K562 (cell line): ENCODE data around the gene TXNL4A. TPM values are rescaled to one million over a fixed set of nuclear protein-coding genes. Genes with fewer than 3 reads are reported as not detected.

Source experiments
- ATAC-seq: fragments of 200-7000 bp; cut with Tn5 transposase; 3 replicates; pipeline ENCODE4 v1.9.1; 2020; ENCODE audit warnings: moderate library complexity
- BruUV-seq: library from RNA; stranded (reverse); fragments of 400-500 nt; replicated peaks from 2 replicates; lab custom pipeline; 2021; lab: Mats Ljungman, UMichigan
- CTCF ChIA-PET: fragments of 300-600 bp; formaldehyde crosslinking; extraction: SDS; loops from one replicate; lab custom pipeline; 2021; ENCODE audit warnings: low intra/inter-chr PET ratio; lab: Yijun Ruan, JAX
- POLR2A ChIA-PET: fragments of 300-600, 350-650 bp; sonication (Branson Sonifier 250); formaldehyde crosslinking; extraction: SDS; loops from one replicate; lab custom pipeline; 2021; ENCODE audit warnings: antibody characterized with exemption, inconsistent platforms; lab: Yijun Ruan, JAX
- DNase-seq, 4 experiments: peaks; one replicate each; pipeline versions ENCODE4 v3.0.0 to v3.0.0-alpha.2; 2011 to 2018; ENCODE audit warnings: low spot score in 3 of 4, mixed read lengths in 3 of 4; ENCODE audit errors: extremely low read depth in 1 of 4
- FAIRE-seq: peaks from 2 replicates; lab custom pipeline; 2011; peaks lifted over from hg19 to GRCh38; lab: Jason Lieb, UNC
- H2AFZ ChIP-seq: 2 replicates; pipeline ENCODE4 v1.6.0; 2011; ENCODE audit warnings: low read depth, low read length, control low read depth, inconsistent platforms
- H3K27ac ChIP-seq: fragments of 200-600 bp; 3 replicates; pipeline ENCODE4 v1.8.0; 2011; ENCODE audit warnings: low read depth, mild to moderate bottlenecking, control low read depth, inconsistent platforms, low read length, moderate library complexity, mixed read lengths; ENCODE audit errors: extremely low read depth
- H3K27me3 ChIP-seq, 2 experiments: fragments of 300-600 bp in 1 of 2; 2 replicates in 1 of 2; 3 replicates in 1 of 2; pipeline versions ENCODE4 v1.6.0 to v1.8.0; 2011; ENCODE audit warnings: inconsistent platforms in 2 of 2, low read length in 2 of 2, mild to moderate bottlenecking in 1 of 2, mixed read lengths in 1 of 2, moderate library complexity in 1 of 2; ENCODE audit not compliant: control insufficient read depth in 2 of 2, insufficient read depth in 2 of 2
- H3K36me3 ChIP-seq: fragments of 300-600 bp; 3 replicates; pipeline ENCODE4 v1.8.0; 2011; ENCODE audit warnings: mild to moderate bottlenecking, low read length, inconsistent platforms; ENCODE audit not compliant: control insufficient read depth, insufficient read depth
- H3K4me1 ChIP-seq, 2 experiments: fragments of 200-600 bp in 1 of 2; replicated peaks in 1 of 2; 2 replicates in 1 of 2; 3 replicates in 1 of 2; pipeline versions ENCODE4 v1.5.1 to v1.8.0; 2011; ENCODE audit warnings: inconsistent platforms in 2 of 2, low read length in 2 of 2, mild to moderate bottlenecking in 1 of 2, mixed read lengths in 1 of 2, moderate library complexity in 1 of 2; ENCODE audit not compliant: control insufficient read depth in 2 of 2, insufficient read depth in 2 of 2
- H3K4me2 ChIP-seq: 2 replicates; pipeline ENCODE4 v1.6.1; 2011; ENCODE audit warnings: low read length, control low read depth, inconsistent platforms, mixed read lengths; ENCODE audit not compliant: insufficient read depth
- H3K4me3 ChIP-seq: fragments of 200-600 bp; sonication (generic), shearing (Covaris generic); 2 replicates; pipeline ENCODE4 v1.5.1; 2016; ENCODE audit warnings: control low read depth, inconsistent platforms
- H3K79me2 ChIP-seq: fragments of 200-600 bp; 3 replicates; pipeline ENCODE4 v1.8.0; 2011; ENCODE audit warnings: low read length, inconsistent platforms; ENCODE audit not compliant: control insufficient read depth, insufficient read depth
- H3K9ac ChIP-seq, 2 experiments: 2 replicates each; pipeline versions ENCODE4 v1.6.0 to v1.6.1; 2011; ENCODE audit warnings: low read depth in 2 of 2, low read length in 2 of 2, control low read depth in 1 of 2, inconsistent platforms in 1 of 2, mild to moderate bottlenecking in 1 of 2, mixed read lengths in 1 of 2; ENCODE audit not compliant: insufficient read depth in 1 of 2
- H3K9me1 ChIP-seq: one replicate; pipeline ENCODE4 v1.6.0; 2011; ENCODE audit warnings: inconsistent platforms, mild to moderate bottlenecking, low read length, moderate library complexity; ENCODE audit not compliant: control insufficient read depth, insufficient read depth
- H3K9me3 ChIP-seq: replicated peaks from 2 replicates; pipeline ENCODE4 v1.5.1; 2011; ENCODE audit warnings: low read depth, low read length, inconsistent platforms; ENCODE audit not compliant: control insufficient read depth, insufficient read depth
- H4K20me1 ChIP-seq: replicated peaks from 2 replicates; pipeline ENCODE4 v1.6.1; 2011; ENCODE audit warnings: low read length, inconsistent platforms, mixed read lengths; ENCODE audit not compliant: control insufficient read depth, insufficient read depth
- CBFB ChIP-seq: sonication (generic); formaldehyde crosslinking; IDR thresholded peaks from 2 replicates; pipeline ENCODE4 v1.4.0; 2020; ENCODE audit warnings: mild to moderate bottlenecking, missing genetic modification reagents
- PHB ChIP-seq: fragments of 250-450 bp; sonication (Bioruptor Pico); IDR thresholded peaks from 2 replicates; pipeline ENCODE4 v1.5.0; 2021
- SRSF7 ChIP-seq: fragments of 200-400 bp; formaldehyde crosslinking; optimal IDR thresholded peaks from 2 replicates; pipeline ENCODE3; 2017; ENCODE audit warnings: mild to moderate bottlenecking, low read depth, low read length
- TAL1 ChIP-seq: fragments of 450-650 bp; IDR thresholded peaks from 2 replicates; pipeline ENCODE4 v1.6.1; 2016; ENCODE audit warnings: mild to moderate bottlenecking
- ZFPM2 ChIP-seq: fragments of 250-450 bp; sonication (Bioruptor Pico); IDR thresholded peaks from 2 replicates; pipeline ENCODE4 v1.5.1; 2022; ENCODE audit warnings: mild to moderate bottlenecking
- WGBS: fragments of 100-300 bp; shearing (Covaris generic); methylation state at CpG from one replicate; pipeline ENCODE4 v1.1.6; 2016; ENCODE audit warnings: low coverage, mixed read lengths; ENCODE audit not compliant: insufficient coverage; ENCODE audit errors: missing lambda C conversion rate; 5-methylcytosine and 5-hydroxymethylcytosine counted together
- in situ Hi-C: fragments of 300-500 bp; cut with MboI; formaldehyde crosslinking; loops from 4 replicates; pipeline ENCODE4 v1.15.0; 2018; ENCODE audit warnings: inconsistent platforms, mixed read lengths
- intact Hi-C: fragments of 100-400 bp; cut with micrococcal nuclease; formaldehyde crosslinking; loops from 2 replicates; pipeline ENCODE4 v1.14.2; 2022
- polyA plus RNA-seq, 8 experiments: library from polyadenylated mRNA; depleted of rRNA in 4 of 8; stranded (reverse) in 5 of 8; unstranded in 3 of 8; fragments of >200 nt; fragmentation: Nextera tagmentation in 2 of 8; fragmentation: Illumina TruSeq in 1 of 8; extraction: Ambion mirVana in 2 of 8; extraction: Trizol in 1 of 8; gene quantifications; 2 replicates each; pipeline versions ENCODE4 v1.2.1 to v1.2.3, GENCODE V29; 2011 to 2014; ENCODE audit warnings: inconsistent platforms in 1 of 8, missing spikeins in 1 of 8
- total RNA-seq, 7 experiments: library from RNA; depleted of rRNA in 6 of 7; stranded (reverse); fragments of >200 nt in 6 of 7; fragmentation: Illumina TruSeq in 2 of 7; extraction: Trizol in 2 of 7; gene quantifications; 2 replicates each; pipeline versions ENCODE4 v1.2.1 to v1.2.3, GENCODE V29; 2011 to 2021; ENCODE audit warnings: low replicate concordance in 1 of 7
- TF ChIP-seq, protein P1 (sequence below): fragments of 250-450 bp; sonication (Bioruptor Pico); IDR thresholded peaks from 2 replicates; pipeline ENCODE4 v1.4.0; 2020
- TF ChIP-seq, protein P2 (sequence below), 2 experiments: fragments of 450-650 bp; IDR thresholded peaks; 2 replicates each; pipeline ENCODE4 v1.6.1; 2016; ENCODE audit warnings: mild to moderate bottlenecking in 2 of 2, borderline replicate concordance in 1 of 2, low read depth in 1 of 2, moderate library complexity in 1 of 2
- TF ChIP-seq, protein P3 (sequence below): sonication (generic); formaldehyde crosslinking; IDR thresholded peaks from 2 replicates; pipeline ENCODE4 v1.8.0; 2023; ENCODE audit warnings: mild to moderate bottlenecking, missing genetic modification reagents

The TXNL4A gene
- total and polyA plus RNA-seq, 9 of the 15 experiments (the other 6 are each of a cell fraction or from before 2014, with no cell fraction given) = 27.0 to 132 (median 87.5) TPM

DNA sequence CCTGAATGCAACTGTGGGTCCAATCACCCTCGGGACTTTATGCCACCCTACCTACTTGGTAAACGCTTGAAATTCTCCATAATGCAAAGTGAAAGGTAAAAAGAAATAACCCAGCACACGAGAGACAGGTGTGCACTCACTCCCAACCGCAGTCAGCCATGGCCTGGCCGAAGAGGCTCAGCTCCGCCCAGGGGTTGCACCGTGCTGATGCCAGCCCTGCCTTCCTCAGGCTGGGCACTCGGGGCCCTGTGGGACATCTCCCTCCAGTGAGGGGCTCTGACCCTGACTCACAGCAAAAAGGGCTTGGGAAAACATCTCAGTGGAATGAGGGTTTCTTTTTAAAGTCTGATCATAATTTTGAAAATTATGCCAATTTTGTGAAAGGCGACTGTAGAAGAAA lies 50.2 kb downstream of the TXNL4A start:
- no peaks in the 10 kb centered on the region for H3K9me1 ChIP-seq
- H3K9me3 ChIP-seq = peaks cover 1% of the 10 kb centered on the region; the same call in 1 of the 2 replicates
- 57% methylated on average over 5 of the region's 9 CpGs for WGBS
- DNase-seq (no peak), FAIRE-seq (no peak), ATAC-seq (no peak)
- H3K9ac ChIP-seq = no peak overlapping the region
- in situ Hi-C loops = no loop called here
- peaks cover 2% of the 10 kb centered on the region; the same call in 1 of the 2 replicates for H4K20me1 ChIP-seq
- H3K4me2 ChIP-seq = no peak overlapping the region
- BruUV-seq = no TSS peak
- H3K79me2 ChIP-seq = no peaks in the 10 kb centered on the region
- H3K27me3 ChIP-seq = no peaks in the 10 kb centered on the region
- H2AFZ ChIP-seq = no peak overlapping the region
- TF ChIP-seq, protein P1, sequence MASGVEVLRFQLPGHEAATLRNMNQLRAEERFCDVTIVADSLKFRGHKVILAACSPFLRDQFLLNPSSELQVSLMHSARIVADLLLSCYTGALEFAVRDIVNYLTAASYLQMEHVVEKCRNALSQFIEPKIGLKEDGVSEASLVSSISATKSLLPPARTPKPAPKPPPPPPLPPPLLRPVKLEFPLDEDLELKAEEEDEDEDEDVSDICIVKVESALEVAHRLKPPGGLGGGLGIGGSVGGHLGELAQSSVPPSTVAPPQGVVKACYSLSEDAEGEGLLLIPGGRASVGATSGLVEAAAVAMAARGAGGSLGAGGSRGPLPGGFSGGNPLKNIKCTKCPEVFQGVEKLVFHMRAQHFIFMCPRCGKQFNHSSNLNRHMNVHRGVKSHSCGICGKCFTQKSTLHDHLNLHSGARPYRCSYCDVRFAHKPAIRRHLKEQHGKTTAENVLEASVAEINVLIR = no peak
- no peak for TF ChIP-seq CBFB (CRISPR knock-in tag)
- TF ChIP-seq PHB (CRISPR knock-in tag) = no peak
- no peak for TF ChIP-seq SRSF7
- TF ChIP-seq, protein P2, sequence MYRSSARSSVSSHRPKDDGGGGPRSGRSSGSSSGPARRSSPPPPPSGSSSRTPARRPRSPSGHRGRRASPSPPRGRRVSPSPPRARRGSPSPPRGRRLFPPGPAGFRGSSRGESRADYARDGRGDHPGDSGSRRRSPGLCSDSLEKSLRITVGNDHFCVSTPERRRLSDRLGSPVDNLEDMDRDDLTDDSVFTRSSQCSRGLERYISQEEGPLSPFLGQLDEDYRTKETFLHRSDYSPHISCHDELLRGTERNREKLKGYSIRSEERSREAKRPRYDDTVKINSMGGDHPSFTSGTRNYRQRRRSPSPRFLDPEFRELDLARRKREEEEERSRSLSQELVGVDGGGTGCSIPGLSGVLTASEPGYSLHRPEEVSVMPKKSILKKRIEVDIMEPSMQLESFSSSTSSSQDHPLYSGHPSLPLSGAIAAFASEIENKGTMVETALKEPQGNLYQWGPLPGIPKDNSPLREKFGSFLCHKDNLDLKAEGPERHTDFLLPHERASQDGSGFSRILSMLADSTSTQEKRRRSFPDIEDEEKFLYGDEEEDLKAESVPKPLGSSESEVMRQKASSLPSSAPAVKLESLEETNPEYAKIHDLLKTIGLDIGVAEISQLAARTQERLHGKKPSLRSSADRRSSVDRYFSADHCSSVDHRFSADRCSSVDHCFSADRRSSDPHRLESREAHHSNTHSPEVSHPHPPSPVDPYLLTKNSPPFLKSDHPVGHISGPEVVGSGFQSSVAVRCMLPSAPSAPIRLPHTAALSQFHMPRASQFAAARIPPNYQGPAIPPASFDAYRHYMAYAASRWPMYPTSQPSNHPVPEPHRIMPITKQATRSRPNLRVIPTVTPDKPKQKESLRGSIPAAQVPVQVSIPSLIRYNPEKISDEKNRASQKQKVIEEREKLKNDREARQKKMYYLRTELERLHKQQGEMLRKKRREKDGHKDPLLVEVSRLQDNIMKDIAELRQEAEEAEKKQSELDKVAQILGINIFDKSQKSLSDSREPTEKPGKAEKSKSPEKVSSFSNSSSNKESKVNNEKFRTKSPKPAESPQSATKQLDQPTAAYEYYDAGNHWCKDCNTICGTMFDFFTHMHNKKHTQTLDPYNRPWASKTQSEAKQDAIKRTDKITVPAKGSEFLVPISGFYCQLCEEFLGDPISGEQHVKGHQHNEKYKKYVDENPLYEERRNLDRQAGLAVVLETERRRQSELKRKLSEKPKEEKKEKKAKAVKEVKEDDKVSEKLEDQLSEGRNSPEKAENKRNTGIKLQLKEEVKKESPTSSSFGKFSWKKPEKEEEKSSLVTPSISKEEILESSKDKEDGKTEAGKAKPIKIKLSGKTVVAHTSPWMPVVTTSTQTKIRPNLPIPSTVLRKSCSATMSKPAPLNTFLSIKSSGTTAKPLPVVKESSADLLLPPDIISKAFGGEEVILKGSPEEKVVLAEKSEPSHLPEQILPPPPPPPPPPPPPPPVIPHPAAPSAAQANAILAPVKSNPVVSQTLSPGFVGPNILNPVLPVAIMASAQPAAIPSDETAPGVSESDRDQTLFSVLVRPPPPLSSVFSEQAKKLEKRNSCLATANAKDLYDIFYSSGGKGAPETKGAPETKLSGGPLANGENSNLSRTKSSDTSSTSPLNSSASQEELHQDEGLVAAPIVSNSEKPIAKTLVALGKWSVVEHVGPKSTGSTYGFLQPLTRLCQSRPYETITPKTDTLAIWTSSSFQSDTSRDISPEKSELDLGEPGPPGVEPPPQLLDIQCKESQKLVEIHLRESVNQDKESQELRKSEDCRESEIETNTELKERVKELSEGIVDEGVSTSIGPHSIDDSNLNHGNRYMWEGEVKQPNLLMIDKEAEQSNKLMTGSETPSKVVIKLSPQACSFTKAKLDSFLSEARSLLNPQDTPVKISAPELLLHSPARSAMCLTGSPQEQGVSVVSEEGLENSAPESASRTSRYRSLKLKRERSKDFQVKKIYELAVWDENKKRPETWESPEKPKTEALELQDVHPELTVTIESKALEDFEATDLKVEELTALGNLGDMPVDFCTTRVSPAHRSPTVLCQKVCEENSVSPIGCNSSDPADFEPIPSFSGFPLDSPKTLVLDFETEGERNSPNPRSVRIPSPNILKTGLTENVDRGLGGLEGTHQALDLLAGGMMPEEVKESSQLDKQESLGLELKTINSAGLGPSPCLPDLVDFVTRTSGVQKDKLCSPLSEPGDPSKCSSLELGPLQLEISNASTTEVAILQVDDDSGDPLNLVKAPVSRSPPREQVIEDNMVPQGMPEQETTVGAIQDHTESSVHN (IDR thresholded peaks at IDR 0.05; ENCODE audit: borderline replicate concordance in 1 of 2, low read depth in 1 of 2) = no peak
- no peak for TF ChIP-seq TAL1
- no peak for TF ChIP-seq ZFPM2 (CRISPR knock-in tag)
- TF ChIP-seq, protein P3, sequence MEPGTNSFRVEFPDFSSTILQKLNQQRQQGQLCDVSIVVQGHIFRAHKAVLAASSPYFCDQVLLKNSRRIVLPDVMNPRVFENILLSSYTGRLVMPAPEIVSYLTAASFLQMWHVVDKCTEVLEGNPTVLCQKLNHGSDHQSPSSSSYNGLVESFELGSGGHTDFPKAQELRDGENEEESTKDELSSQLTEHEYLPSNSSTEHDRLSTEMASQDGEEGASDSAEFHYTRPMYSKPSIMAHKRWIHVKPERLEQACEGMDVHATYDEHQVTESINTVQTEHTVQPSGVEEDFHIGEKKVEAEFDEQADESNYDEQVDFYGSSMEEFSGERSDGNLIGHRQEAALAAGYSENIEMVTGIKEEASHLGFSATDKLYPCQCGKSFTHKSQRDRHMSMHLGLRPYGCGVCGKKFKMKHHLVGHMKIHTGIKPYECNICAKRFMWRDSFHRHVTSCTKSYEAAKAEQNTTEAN (CRISPR knock-in tag) = no peak
- H3K4me3 ChIP-seq = no peak overlapping the region
- POLR2A ChIA-PET = no interaction called here
- intact Hi-C loops = no loop called here
- H3K36me3 ChIP-seq = peaks cover 7% of the 10 kb centered on the region
- CTCF ChIA-PET = no interaction called here
- H3K4me1 ChIP-seq = peaks cover 6 to 12% of the 10 kb centered on the region in 2 experiments; a peak in 4 of 5 replicates
- no peak overlapping the region for H3K27ac ChIP-seq
